Common myeloid progenitor, CD34-positive (primary cell): Measurements from ENCODE around the gene ERAP2.
A peak's percentile ranks its signal among the peaks of the same experiment; 100 is the strongest.

ENCODE experiments used
- CTCF ChIA-PET: fragments of 350-600 bp; sonication (Branson Sonifier 250); formaldehyde crosslinking; loops from one replicate; lab custom pipeline; 2021; ENCODE audit warnings: antibody characterized with exemption; lab: Charles Lee
- POLR2A ChIA-PET: fragments of 350-600 bp; sonication (Branson Sonifier 250); formaldehyde crosslinking; loops from one replicate; lab custom pipeline; 2021; ENCODE audit warnings: antibody characterized with exemption; lab: Charles Lee
- DNase-seq, 3 donors: peaks; one replicate each; pipeline versions ENCODE4 v3.0.0 to v3.0.0-alpha.2; 2013
- H3K27ac ChIP-seq, 2 experiments: 1 replicate in 1 of 2; 2 replicates in 1 of 2; pipeline ENCODE4 v1.7.0; 2013; ENCODE audit warnings: inconsistent platforms in 2 of 2, low read length in 2 of 2, mild to moderate bottlenecking in 2 of 2, low read depth in 1 of 2, moderate library complexity in 1 of 2; ENCODE audit not compliant: severe bottlenecking in 2 of 2, insufficient read depth in 1 of 2, poor library complexity in 1 of 2
- H3K27me3 ChIP-seq, 5 experiments: replicated peaks in 2 of 5; 1 replicate in 3 of 5; 2 replicates in 2 of 5; pipeline versions ENCODE4 v1.6.1 to v1.7.0; 2013; ENCODE audit warnings: low read length in 4 of 5, mild to moderate bottlenecking in 2 of 5, moderate library complexity in 2 of 5, inconsistent platforms in 1 of 5; ENCODE audit not compliant: insufficient read depth in 5 of 5, control insufficient read depth in 4 of 5
- H3K36me3 ChIP-seq, 4 experiments: 1 replicate in 2 of 4; 2 replicates in 2 of 4; pipeline versions ENCODE4 v1.6.1 to v1.7.0; 2013; ENCODE audit warnings: low read length in 3 of 4, control low read depth in 1 of 4, mild to moderate bottlenecking in 1 of 4; ENCODE audit not compliant: control insufficient read depth in 4 of 4, insufficient read depth in 4 of 4
- H3K4me1 ChIP-seq, 4 experiments: 1 replicate in 3 of 4; 2 replicates in 1 of 4; pipeline versions ENCODE4 v1.6.1 to v1.7.1; 2013; ENCODE audit warnings: low read length in 3 of 4, mild to moderate bottlenecking in 3 of 4, control low read depth in 1 of 4, inconsistent platforms in 1 of 4, moderate library complexity in 1 of 4; ENCODE audit not compliant: control insufficient read depth in 4 of 4, insufficient read depth in 4 of 4; ENCODE audit errors: control extremely low read depth in 1 of 4
- H3K4me3 ChIP-seq, 7 experiments: 1 replicate in 4 of 7; 2 replicates in 3 of 7; pipeline versions ENCODE4 v1.5.1 to v1.7.0; 2013; ENCODE audit warnings: mild to moderate bottlenecking in 7 of 7, low read length in 6 of 7, moderate library complexity in 6 of 7, inconsistent platforms in 2 of 7, low read depth in 2 of 7, control low read depth in 1 of 7; ENCODE audit not compliant: insufficient read depth in 4 of 7, control insufficient read depth in 1 of 7; ENCODE audit errors: extremely low read depth in 1 of 7
- H3K9me3 ChIP-seq, 5 experiments: 1 replicate in 4 of 5; 2 replicates in 1 of 5; pipeline versions ENCODE4 v1.6.1 to v1.7.1; 2013; ENCODE audit warnings: low read length in 4 of 5, mild to moderate bottlenecking in 2 of 5, inconsistent platforms in 1 of 5, low read depth in 1 of 5, moderate library complexity in 1 of 5; ENCODE audit not compliant: control insufficient read depth in 4 of 5, insufficient read depth in 2 of 5; ENCODE audit errors: control extremely low read depth in 1 of 5
- WGBS: methylation state at CpG from one replicate; pipeline ENCODE4 v1.1.5; 2013; ENCODE audit not compliant: insufficient coverage; 5-methylcytosine and 5-hydroxymethylcytosine counted together

The ERAP2 gene

GRCh38 chr5:96945144-96945897, 69.0 kb downstream of the ERAP2 start:
- ChIA-PET CTCF (interaction anchor here (0.6 to 1.6 kb wide), 3 partner anchors 13 to 52 kb away, joined by 4 to 6 read pairs (median 4); no protein-coding TSS in a partner anchor), POLR2A (no interaction called here)
- H3K36me3 ChIP-seq = peaks cover 0 to 8% (median 5%) of the 10 kb centered on the region in 4 experiments
- DNase-seq = no peak
- H3K9me3 ChIP-seq = peaks cover 0 to 5% (median 0%) of the 10 kb centered on the region in 5 experiments
- no peak overlapping the region for H3K4me3 ChIP-seq
- no peaks in the 10 kb centered on the region for H3K4me1 ChIP-seq
- WGBS = 100% methylated on average over 1 of the region's 5 CpGs
- H3K27me3 ChIP-seq = no peaks in the 10 kb centered on the region
- no peak overlapping the region for H3K27ac ChIP-seq

GRCh38 chr5:96946381-96946780, 70.1 kb downstream of the ERAP2 start:
- no CpG with 5 or more reads among the region's 3 CpGs for WGBS
- no peaks in the 10 kb centered on the region for H3K4me1 ChIP-seq
- ChIA-PET POLR2A (no interaction called here), CTCF (interaction anchor here (1.6 kb wide), 2 partner anchors 15 to 51 kb away, joined by 4 read pairs; no protein-coding TSS in a partner anchor)
- H3K27ac ChIP-seq = no peak overlapping the region
- peaks cover 0 to 6% (median 4%) of the 10 kb centered on the region in 4 experiments for H3K36me3 ChIP-seq
- no peak overlapping the region for H3K4me3 ChIP-seq
- DNase-seq = no peak
- H3K27me3 ChIP-seq = no peaks in the 10 kb centered on the region
- peaks cover 0 to 5% (median 0%) of the 10 kb centered on the region in 5 experiments for H3K9me3 ChIP-seq

- DNase-seq = no peak
- 92% methylated on average over 1 of the region's 3 CpGs for WGBS
- Histone ChIP-seq H3K9me3 (peaks cover 0 to 5% (median 0%) of the 10 kb centered on the region in 5 experiments), H3K27me3 (no peaks in the 10 kb centered on the region), H3K36me3 (peaks cover 0 to 4% (median under 1%) of the 10 kb centered on the region in 4 experiments), H3K4me3 (no peak overlapping the region), H3K4me1 (no peaks in the 10 kb centered on the region), H3K27ac (no peak overlapping the region)
- POLR2A ChIA-PET = no interaction called here
- CTCF ChIA-PET = interaction anchor here (1.6 kb wide), 2 partner anchors 9 to 12 kb away, joined by 4 to 7 read pairs; no protein-coding TSS in a partner anchor
Observed at GRCh38 chr5:96952118-96952750, 75.9 kb downstream of the ERAP2 start.

- WGBS = 92% methylated on average over 5 of the region's 7 CpGs
- Histone ChIP-seq H3K4me3 (no peak overlapping the region), H3K27me3 (no peaks in the 10 kb centered on the region), H3K9me3 (peaks cover 0 to 5% (median 0%) of the 10 kb centered on the region in 5 experiments), H3K36me3 (peaks cover 0 to 4% (median under 1%) of the 10 kb centered on the region in 4 experiments), H3K27ac (no peak overlapping the region), H3K4me1 (peaks cover 0 to 9% (median 0%) of the 10 kb centered on the region in 4 experiments)
- DNase-seq = no peak
- ChIA-PET CTCF (interaction anchor here (1.2 to 1.6 kb wide), 3 partner anchors 8 to 13 kb away, joined by 3 to 7 read pairs (median 4); no protein-coding TSS in a partner anchor), POLR2A (no interaction called here)
Observed at GRCh38 chr5:96952974-96953730, 76.9 kb downstream of the ERAP2 start.

GRCh38 chr5:96957254-96958049, 81.2 kb downstream of the ERAP2 start:
- H3K27me3 ChIP-seq = no peaks in the 10 kb centered on the region
- 98% methylated on average over 3 of the region's 4 CpGs for WGBS
- peak overlapping the region in 1 of 7 experiments; percentile 6 for H3K4me3 ChIP-seq
- peaks cover 7 to 32% (median 19%) of the 10 kb centered on the region in 4 experiments for H3K4me1 ChIP-seq
- H3K36me3 ChIP-seq = peaks cover 0 to 3% (median 0%) of the 10 kb centered on the region in 4 experiments
- ChIA-PET POLR2A (no interaction called here), CTCF (interaction anchor here (1.1 to 2.3 kb wide), 3 partner anchors 9 to 204 kb away, joined by 3 to 9 read pairs (median 4); no protein-coding TSS in a partner anchor)
- no peaks in the 10 kb centered on the region for H3K9me3 ChIP-seq
- H3K27ac ChIP-seq = no peak overlapping the region
- no peak for DNase-seq

- Histone ChIP-seq H3K4me1 (peaks cover 20 to 47% (median 30%) of the 10 kb centered on the region in 4 experiments), H3K27me3 (no peaks in the 10 kb centered on the region), H3K36me3 (peaks cover 0 to 3% (median 0%) of the 10 kb centered on the region in 4 experiments), H3K27ac (no peak overlapping the region), H3K9me3 (no peaks in the 10 kb centered on the region), H3K4me3 (no peak overlapping the region)
- CTCF ChIA-PET = interaction anchor here (1.0 to 2.3 kb wide), 4 partner anchors 10 to 28 kb away, joined by 4 to 9 read pairs (median 6); no protein-coding TSS in a partner anchor
- DNase-seq = no peak
- POLR2A ChIA-PET = no interaction called here
- WGBS = 95% methylated on average over 2 of the region's 5 CpGs
Observed at GRCh38 chr5:96958977-96959376, 82.7 kb downstream of the ERAP2 start.
